NAMALWA (cell line): Measurements from ENCODE around the gene TAF1B.

Experiments
- DNase-seq: peaks from one replicate; pipeline ENCODE4 v3.0.0-alpha.2; 2015; ENCODE audit warnings: low spot score

The TAF1B gene

DNA sequence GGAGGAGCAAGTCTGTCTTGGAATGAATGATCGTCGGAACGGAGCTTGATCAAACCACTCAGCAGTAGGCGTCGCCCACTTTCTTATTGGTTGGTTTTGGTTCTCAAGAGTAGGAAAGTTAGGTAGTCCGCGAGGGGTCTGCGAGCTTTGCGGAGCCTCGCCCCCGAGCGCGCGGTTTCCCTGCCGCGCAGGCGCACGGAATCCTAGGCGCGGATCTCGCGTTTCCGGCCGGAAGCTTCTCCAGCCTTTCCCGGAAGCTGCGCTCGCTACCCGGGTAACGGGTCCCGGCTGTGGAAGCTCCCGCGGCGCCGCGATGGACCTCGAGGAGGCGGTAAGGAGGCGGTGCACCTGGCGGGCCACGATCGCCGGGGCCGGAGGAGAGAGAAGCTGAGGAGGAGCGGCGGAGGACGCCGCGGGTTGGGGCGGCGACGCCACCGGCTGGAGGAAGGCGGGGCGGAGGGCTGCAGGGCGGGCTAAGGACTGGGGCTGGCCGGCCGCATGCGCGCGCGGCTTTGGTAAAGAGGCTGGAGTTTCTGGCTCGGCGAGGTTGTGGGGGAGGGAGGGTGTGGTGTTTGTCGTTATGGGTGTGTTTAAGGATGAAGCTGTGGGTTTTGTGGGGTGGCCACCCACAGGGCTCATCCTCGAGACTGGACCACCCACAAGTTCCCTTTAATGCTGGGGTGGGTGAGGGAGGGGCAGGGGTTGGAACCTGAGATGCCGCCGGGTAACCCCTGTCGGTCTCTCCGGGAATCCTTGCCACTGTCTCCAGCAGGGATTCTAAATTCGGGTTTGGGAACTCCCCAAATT, at the start of gene TAF1B:
Gene TAF1B (plus strand): TSS at position 246 of the 807 bp plus-strand sequence. CDS start 68 bp downstream, at position 314.
- DNase-seq: peak; percentile 96

DNA sequence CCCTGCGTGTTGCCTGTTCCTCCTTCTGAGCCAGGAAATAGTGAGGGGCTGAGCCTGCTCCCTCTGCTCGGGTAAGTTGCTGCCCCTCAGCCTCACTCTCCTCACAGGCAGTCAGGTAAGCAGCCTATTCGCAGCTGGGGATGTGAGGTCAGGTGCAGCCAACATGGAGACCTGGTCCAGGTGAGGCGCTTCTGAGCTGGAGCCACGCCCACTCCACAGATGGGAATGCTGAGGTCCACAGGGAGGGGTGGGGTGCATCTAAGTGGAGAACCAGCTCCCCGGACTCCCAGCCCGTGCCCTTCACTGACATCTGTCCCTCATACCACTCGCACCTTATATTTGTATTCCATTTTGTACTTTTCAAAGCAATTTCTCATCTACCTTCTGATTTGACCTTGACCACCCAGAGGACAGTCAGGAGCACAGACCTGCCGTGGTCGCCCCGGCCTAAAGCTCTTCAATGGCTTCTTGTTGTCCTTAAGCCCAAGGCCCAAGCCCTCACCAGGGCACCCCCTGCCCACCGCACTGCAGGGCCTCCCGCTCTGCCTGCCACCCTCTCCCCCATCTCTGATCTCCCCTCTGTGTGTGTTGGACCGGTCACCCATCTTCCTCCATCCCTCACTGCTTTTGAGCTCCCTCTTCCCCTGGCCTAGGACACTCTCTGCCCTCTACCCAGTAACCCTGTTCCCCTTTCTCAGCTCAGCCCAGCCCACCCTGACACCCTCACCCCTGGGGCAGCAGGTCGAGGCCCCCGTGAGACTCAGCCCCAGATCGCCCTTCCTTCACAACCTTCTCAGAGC, 49.2 kb upstream of the TAF1B start:
- DNase-seq: no peak

GRCh38 chr2:9795071-9795470, 48.2 kb upstream of the TAF1B start:
- DNase-seq: no peak

DNA sequence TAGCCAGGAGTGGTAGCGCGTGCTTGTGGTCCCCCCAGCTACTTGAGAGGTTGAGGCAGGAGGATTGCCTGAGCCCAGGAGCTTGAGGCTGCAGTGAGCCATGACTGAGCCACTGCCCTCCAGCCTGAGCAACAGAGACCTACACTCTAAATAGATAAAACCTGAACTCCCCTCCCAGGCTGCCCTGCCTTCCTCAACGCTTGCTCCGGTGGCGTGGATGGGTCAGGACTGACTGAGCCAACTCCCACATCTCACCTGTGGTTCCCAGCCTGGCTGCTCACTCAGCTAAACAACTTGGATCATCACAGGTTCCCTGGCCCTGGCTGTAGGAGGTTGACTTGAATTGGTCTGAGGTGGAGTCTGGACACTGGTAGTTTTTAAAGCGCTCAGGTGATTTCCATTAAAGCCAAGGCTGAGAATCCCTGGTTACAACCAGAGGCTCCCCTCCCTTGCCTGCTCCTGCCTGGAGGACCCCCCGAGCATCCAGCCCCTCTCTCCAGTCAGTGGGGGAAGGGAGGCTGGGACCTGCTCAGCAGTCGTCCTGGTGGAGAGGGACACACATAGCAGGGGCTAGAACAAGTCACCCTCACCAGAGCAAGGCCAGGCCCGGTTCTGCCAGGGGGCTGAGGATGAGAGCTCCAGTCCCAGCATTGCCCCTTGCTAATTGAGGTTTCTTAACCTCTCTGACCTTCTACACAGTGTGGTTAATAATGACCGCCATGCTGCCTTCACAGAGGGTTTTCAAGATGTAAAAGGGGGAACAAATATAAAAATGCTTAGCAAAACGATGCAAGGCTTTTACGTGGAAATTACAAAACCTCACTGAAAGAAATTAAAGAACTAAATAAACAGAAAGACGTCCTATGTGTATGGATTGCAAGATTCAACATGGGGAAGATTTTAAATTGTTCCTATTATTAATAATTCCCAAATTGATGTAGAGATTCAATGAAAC, 46.9 kb upstream of the TAF1B start:
- peak; percentile 26 for DNase-seq

DNA sequence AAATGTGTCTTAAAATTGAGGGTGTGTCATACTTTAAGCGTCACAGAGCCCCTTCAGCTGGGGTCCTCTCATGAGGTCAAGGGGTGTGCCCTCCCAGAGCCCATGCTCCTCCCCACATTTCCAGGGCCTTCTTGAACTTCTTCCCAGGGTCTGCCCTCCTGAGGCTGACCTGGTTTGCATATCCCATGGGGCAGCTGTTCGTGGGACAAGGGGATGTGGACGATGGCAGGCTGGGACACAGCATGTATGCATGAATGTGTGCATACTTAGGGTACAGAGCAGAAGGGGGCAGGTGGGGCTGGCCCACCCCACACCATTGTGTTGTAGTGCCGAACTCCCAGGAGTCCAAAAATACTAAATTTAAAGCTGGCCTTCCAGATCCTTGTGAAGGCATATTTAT, 46.2 kb upstream of the TAF1B start:
- no peak for DNase-seq

DNA sequence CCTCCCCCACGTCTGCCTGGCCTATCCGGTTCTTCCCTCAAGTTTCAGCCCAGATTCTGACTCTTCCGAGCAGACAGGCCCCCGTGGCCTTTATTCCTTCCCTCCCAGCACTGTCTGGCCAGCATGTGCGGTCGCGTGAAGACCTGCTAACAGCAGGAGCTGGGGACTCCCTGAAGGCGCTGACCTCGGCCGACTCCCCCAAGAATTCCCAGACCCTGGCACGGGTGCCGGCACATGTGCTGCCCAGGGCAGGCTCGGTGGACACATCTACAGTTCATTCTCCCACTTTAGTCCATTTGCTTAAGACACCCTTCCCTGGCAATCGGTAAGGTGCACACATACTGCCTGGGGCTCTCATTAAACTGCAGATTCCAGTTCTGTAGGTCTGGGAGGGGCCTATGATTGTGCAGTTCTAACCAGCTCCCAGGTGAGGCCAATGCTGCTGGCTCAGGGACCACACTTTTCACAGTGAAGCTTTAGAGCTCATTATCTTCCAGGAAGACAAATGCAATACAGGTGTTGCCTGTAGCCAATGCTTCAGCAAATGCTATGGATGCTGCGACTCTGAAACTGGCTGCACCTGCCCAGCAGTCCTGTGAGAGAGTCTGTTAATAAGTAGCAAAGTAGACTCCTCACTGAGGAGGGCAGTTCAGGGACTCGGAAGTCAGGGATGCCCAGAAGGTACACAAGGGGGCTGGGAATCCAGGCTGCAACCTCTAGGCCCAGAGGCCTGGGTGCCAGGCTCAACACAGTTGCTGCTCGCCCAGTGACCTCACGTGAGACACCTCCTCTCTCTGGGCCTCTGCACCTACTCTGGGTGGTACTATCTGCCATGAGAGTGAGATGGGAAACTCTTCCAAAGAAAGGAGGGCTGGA, 45.4 kb upstream of the TAF1B start:
- DNase-seq: no peak

DNA sequence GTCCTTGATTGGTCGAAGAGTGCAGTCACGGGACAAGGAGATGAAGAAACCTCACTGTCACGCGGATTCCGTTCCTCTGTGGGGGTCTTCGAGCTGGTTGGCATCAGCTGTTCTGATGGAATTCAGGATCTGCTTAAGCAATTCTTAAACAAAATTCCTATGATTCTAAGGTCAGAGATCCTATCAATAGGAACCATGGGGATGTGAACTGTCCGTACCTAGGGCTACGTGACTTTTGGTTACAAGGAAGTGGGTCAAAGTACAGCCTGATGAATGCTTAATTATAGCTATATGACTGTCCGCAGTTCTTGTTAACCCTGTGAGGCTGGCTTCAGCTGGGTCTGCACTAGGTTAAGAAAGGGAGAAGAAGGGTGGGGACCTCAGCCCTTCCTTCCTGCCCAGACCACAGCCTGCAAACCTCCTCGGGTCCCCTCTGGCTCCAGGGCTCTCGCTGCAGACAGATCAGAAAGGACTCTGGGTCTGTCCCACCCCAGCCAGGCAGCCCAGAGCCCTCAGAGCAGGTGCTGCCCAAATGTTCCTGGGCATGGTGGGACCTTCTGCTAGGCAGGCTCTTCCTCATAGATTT, 44.2 kb upstream of the TAF1B start:
- no peak for DNase-seq

- DNase-seq: peak; percentile 90
These were observed 43.3 kb upstream of the TAF1B start for GRCh38 chr2:9799729-9800632.

DNA sequence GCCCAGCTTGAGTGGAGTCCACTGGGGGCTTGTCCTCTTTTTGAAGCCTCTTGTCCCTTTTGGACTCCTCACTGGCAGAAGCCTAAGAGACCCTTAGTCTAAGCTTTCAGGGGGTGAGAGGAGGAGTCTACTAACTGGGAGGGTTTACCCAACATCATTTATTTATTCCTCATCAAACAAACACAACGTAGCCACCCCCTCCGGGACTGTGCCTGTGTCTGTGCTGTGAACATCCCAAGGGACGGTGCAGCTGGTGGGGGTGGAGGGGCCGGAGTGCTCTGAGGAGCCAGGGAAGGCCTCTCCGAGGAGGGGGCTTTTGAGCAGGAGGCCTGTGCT, 42.7 kb upstream of the TAF1B start:
- no peak for DNase-seq

DNA sequence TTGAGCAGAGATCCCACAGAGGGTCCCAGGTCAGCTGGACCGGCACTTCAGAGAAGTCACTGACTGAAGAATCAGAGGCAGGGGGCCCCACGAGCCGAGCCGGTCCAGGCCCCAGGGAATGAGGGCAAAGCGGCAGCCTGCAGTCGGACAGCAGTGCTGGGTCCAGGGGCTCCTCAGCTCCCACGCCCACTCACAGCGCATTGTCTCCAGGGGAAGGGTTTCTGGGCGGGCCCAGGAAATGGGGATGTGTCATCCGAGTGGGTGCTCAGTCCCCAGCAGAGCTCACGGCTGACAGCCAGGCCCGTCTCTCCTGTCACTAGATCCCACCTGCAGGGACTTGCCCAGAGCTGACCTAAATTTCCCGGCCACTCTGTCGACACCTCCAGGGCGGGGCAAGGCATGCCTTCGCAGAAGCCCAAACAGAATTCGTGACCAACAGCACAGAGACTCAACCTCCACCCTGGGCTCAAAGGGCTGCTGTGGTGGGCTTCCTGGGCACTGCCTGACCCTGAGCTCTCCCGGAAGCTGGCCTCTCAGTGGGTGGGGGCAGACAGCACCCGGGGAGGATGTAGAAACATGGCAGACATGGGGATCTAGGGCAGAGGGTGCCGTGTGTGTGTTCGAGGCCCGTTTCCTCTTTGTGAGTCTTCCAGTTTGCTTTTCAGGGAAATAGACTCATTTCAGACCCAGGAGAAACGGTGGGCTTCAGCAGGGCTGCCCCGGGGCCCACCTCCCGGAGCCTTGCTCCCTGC, 42.1 kb upstream of the TAF1B start:
- no peak for DNase-seq

GRCh38 chr2:9802576-9802993, 40.7 kb upstream of the TAF1B start:
- no peak for DNase-seq

DNA sequence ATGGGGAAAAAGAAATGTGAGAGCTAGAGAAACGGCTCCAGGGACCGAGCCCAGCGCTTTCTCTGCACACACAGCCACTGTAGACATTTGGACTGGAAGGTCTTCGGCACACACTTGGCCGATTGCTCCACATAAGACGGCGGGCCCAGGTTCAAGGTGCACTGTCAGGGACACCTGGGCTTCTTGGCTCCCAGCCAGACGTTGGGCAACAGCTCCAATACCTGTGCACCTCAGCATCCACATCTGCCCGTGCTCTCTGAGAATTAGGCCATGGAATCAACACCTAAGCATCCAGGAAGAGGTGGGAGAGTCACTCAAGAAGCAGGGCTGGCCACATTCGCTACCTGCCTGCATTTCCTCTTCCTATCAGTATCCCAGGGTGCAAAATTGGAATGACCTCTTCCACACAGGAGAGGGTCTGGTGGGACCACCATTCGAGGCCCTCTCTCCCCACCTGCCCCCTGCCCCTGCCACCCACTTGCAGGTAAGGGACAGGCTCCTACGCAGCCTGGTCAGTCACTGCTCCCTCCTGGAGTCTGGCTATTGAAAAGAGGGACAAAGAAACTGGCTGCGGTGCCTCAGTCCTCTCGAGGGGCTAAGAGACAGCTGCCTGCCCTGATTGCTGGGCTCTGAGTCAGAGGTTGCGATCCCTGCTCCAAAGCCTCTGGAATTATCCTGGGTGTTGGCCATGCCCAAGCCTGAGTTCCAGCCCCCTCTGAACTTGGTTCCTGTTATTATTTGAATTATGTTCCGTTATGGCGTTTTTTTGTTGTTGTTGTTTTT, 40.1 kb upstream of the TAF1B start:
- no peak for DNase-seq

- peak; percentile 21 for DNase-seq
These were observed 37.6 kb upstream of the TAF1B start for GRCh38 chr2:9805435-9806297.

GRCh38 chr2:9806298-9806610, 37.0 kb upstream of the TAF1B start:
- no peak for DNase-seq

- no peak for DNase-seq
These were observed 36.6 kb upstream of the TAF1B start for GRCh38 chr2:9806656-9807055.

DNA sequence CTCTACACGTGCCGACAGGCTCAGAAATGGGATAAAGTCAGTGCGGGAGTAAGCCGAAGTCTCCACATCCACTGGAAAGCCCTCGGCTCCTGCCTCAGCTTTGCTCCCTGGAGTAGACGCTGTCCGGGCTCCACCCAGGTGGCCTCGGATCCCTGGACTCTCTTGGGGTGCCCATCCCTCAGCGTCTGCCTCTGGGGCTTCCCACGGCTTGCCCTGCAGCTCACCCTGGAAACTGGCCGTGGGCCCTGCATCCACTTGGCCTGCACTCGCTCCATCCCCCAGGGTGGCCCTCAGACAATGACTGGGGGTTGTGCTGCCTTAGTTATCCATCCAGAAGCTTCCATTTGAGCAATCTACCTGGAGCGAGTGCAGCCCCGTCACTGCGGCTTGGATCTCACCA, 36.2 kb upstream of the TAF1B start:
- DNase-seq: no peak

GRCh38 chr2:9807555-9808305, 35.5 kb upstream of the TAF1B start:
- no peak for DNase-seq
